Fibroblast of lung (primary cell): Measurements from ENCODE around the gene HMOX2. TPM values are rescaled to one million over a fixed set of nuclear protein-coding genes. Genes with fewer than 3 reads are reported as not detected.

Experiments used
- DNase-seq, 2 donors: peaks; one replicate each; pipeline versions ENCODE4 v3.0.0 to v3.0.0-alpha.2; 2010; ENCODE audit warnings: low read depth in 2 of 2
- H2AFZ ChIP-seq: 2 replicates; pipeline ENCODE4 v1.5.1; 2012; ENCODE audit warnings: low read length, control low read depth, inconsistent platforms
- H3K27ac ChIP-seq: 2 replicates; pipeline ENCODE4 v1.5.1; 2011; ENCODE audit warnings: low read length, control low read depth; ENCODE audit not compliant: insufficient read depth
- H3K27me3 ChIP-seq: 2 replicates; pipeline ENCODE4 v1.5.1; 2011; ENCODE audit warnings: mild to moderate bottlenecking, low read length; ENCODE audit not compliant: control insufficient read depth, insufficient read depth
- H3K36me3 ChIP-seq: 2 replicates; pipeline ENCODE4 v1.5.1; 2011; ENCODE audit warnings: low read length; ENCODE audit not compliant: control insufficient read depth, insufficient read depth
- H3K4me1 ChIP-seq: 2 replicates; pipeline ENCODE4 v1.5.1; 2011; ENCODE audit warnings: low read length; ENCODE audit not compliant: control insufficient read depth, insufficient read depth; ENCODE audit errors: extremely low read depth
- H3K4me2 ChIP-seq: 2 replicates; pipeline ENCODE4 v1.5.1; 2011; ENCODE audit warnings: low read length, control low read depth; ENCODE audit not compliant: insufficient read depth; ENCODE audit errors: extremely low read depth
- H3K4me3 ChIP-seq, 4 experiments: fragments of 200-600 bp in 1 of 4; sonication (generic) in 1 of 4; replicated peaks in 1 of 4; 2 replicates each; pipeline ENCODE4 v1.5.1; 2011 to 2016; ENCODE audit warnings: low read length in 4 of 4, low read depth in 3 of 4, mild to moderate bottlenecking in 3 of 4, control low read depth in 2 of 4, inconsistent platforms in 1 of 4, mixed read lengths in 1 of 4; ENCODE audit not compliant: insufficient read depth in 1 of 4; ENCODE audit errors: control extremely low read depth in 1 of 4
- H3K79me2 ChIP-seq: 2 replicates; pipeline ENCODE4 v1.5.1; 2012; ENCODE audit warnings: mild to moderate bottlenecking, low read length, inconsistent platforms; ENCODE audit not compliant: control insufficient read depth, insufficient read depth
- H3K9ac ChIP-seq: 2 replicates; pipeline ENCODE4 v1.5.1; 2011; ENCODE audit warnings: mild to moderate bottlenecking, low read length, control low read depth; ENCODE audit not compliant: insufficient read depth
- H3K9me3 ChIP-seq: 2 replicates; pipeline ENCODE4 v1.5.1; 2012; ENCODE audit warnings: low read depth, low read length; ENCODE audit not compliant: control insufficient read depth, insufficient read depth
- H4K20me1 ChIP-seq: 2 replicates; pipeline ENCODE4 v1.5.1; 2011; ENCODE audit warnings: low read length; ENCODE audit not compliant: control insufficient read depth, insufficient read depth; ENCODE audit errors: extremely low read depth
- EZH2 ChIP-seq: IDR thresholded peaks from 2 replicates; pipeline ENCODE4 v1.5.1; 2012; ENCODE audit warnings: low read length, control low read depth, mild to moderate bottlenecking; ENCODE audit errors: missing control alignments
- polyA plus RNA-seq, 2 donors: library from polyadenylated mRNA; depleted of rRNA in 1 of 2; stranded (reverse) in 1 of 2; unstranded in 1 of 2; fragments of >200 nt; gene quantifications; 2 replicates each; pipeline ENCODE4 v1.2.1, GENCODE V29; 2011 to 2012; ENCODE audit warnings: missing spikeins in 1 of 2
- total RNA-seq: library from RNA; depleted of rRNA; stranded (reverse); fragments of >200 nt; gene quantifications from 2 replicates; pipeline ENCODE4 v1.2.1, GENCODE V29; 2014
- TF ChIP-seq, protein P1 (sequence below), 2 donors: IDR thresholded peaks in 1 of 2; conservative IDR thresholded peaks in 1 of 2; 1 replicate in 1 of 2; 2 replicates in 1 of 2; pipeline ENCODE4 v1.5.1; 2011 to 2012; ENCODE audit warnings: low read length in 2 of 2, control low read depth in 1 of 2, inconsistent platforms in 1 of 2, low read depth in 1 of 2, mild to moderate bottlenecking in 1 of 2

The HMOX2 gene
- total and polyA plus RNA-seq, 2 donors (not counting 1 experiment from before 2014, with no cell fraction given): 40.0 to 45.7 TPM

DNA sequence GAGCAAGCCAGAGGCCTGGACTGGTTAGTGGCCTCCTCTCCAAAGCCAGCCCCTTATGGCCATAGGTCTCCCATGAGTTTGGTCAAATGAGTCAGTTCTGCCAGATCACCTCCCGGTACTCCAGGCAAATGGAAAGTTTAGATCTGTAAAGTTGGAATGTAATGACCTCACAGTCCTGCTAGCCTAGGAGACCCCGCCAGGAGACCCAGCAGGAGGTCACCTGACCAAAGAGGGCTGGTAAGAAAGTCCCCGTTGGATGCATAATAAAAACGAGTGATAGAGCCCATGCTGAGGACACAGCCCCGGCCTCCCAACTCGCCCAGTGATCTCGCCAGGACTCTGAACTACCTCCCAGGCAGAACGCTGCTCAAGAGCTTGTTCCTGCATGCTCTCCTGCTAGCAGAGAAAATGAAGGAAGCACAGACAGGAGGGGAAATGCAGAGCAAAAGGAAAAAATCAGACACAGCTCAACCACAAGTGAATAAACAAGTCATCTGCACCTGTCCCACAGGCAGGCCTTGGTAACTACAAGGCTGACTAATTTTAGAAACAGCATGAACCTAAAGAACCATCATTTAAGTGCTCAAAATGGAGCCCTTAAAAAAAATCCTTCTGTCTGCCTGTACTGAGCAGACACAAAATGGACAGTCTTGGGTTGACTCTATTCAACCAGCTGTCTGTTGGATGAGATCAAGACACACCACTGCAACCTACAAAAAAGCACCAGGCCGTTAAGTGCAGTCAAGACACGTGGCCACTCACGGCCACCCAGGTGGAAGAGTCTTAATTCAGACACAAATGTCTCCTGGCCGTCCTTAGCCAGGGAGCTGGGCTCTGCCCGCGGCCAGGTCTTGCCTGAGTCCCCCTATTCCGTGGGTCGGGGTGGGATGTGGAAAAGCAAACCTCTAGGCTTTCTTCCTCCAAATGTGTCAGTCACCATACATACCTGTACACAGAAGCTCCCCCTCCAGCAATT is 53.2 kb downstream of the HMOX2 start:
- Histone ChIP-seq H4K20me1 (no peaks in the 10 kb centered on the region), H3K9ac (no peak overlapping the region), H2AFZ (no peak overlapping the region), H3K9me3 (no peaks in the 10 kb centered on the region), H3K36me3 (no peaks in the 10 kb centered on the region), H3K79me2 (no peaks in the 10 kb centered on the region), H3K4me2 (no peak overlapping the region), H3K4me3 (no peak overlapping the region), H3K27me3 (no peaks in the 10 kb centered on the region), H3K4me1 (no peaks in the 10 kb centered on the region), H3K27ac (no peak overlapping the region)
- TF ChIP-seq, protein P1, sequence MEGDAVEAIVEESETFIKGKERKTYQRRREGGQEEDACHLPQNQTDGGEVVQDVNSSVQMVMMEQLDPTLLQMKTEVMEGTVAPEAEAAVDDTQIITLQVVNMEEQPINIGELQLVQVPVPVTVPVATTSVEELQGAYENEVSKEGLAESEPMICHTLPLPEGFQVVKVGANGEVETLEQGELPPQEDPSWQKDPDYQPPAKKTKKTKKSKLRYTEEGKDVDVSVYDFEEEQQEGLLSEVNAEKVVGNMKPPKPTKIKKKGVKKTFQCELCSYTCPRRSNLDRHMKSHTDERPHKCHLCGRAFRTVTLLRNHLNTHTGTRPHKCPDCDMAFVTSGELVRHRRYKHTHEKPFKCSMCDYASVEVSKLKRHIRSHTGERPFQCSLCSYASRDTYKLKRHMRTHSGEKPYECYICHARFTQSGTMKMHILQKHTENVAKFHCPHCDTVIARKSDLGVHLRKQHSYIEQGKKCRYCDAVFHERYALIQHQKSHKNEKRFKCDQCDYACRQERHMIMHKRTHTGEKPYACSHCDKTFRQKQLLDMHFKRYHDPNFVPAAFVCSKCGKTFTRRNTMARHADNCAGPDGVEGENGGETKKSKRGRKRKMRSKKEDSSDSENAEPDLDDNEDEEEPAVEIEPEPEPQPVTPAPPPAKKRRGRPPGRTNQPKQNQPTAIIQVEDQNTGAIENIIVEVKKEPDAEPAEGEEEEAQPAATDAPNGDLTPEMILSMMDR (conservative IDR thresholded peaks at IDR 0.05 in 1 of 2, IDR thresholded peaks at IDR 0.05 in 1 of 2; ENCODE audit: low read depth in 1 of 2, low read length in 2 of 2): no peak
- TF ChIP-seq EZH2: no peak
- DNase-seq: peak; percentile 36 to 88

DNA sequence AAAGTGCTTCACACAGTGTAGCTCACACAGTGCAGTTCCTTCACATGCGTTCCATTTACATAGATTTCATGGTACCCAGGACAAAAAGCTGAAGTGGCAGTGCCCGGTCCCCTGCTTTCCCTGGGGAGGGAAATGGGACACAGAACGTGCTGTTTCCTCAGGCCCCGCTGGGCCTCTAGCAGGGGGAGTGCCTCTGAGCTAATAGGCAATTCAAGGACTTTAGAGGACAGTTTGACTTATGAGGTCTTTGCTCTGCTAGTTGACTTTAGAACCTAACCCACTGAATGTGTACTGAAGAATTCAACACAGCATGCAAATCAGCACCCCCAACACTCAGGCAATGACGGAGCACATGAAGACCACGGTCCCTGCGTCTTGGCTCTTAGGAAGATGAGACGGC is 55.6 kb downstream of the HMOX2 start:
- no peaks in the 10 kb centered on the region for H3K4me1 ChIP-seq
- H3K4me3 ChIP-seq: no peak overlapping the region
- no peak for TF ChIP-seq EZH2
- TF ChIP-seq, protein P1 (conservative IDR thresholded peaks at IDR 0.05 in 1 of 2, IDR thresholded peaks at IDR 0.05 in 1 of 2; ENCODE audit: low read depth in 1 of 2, low read length in 2 of 2): no peak
- no peak overlapping the region for H3K4me2 ChIP-seq
- H3K79me2 ChIP-seq: no peaks in the 10 kb centered on the region
- H3K36me3 ChIP-seq: no peaks in the 10 kb centered on the region
- no peaks in the 10 kb centered on the region for H3K27me3 ChIP-seq
- DNase-seq: no peak
- H3K27ac ChIP-seq: no peak overlapping the region
- no peaks in the 10 kb centered on the region for H4K20me1 ChIP-seq
- H3K9ac ChIP-seq: no peak overlapping the region
- H2AFZ ChIP-seq: no peak overlapping the region
- H3K9me3 ChIP-seq: no peaks in the 10 kb centered on the region

DNA sequence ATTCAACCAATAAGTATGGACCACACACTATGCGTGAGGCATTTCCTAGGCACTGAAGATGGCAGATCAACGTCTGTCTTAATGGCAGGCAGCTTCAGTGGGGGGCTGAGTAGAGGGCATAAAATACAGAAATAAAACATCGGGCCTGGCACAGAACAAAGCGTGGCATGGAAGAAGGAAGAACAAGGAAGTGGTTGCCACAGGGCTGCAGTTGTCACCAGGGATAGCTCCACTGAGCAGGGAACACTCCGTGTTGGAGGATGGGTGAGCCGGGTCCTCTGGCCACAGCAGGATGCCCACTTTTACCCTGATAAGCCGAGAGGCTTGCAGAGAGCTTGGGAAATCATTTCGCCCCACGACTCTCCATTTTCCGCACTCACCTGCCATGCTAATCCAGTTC is 56.0 kb downstream of the HMOX2 start:
- no peaks in the 10 kb centered on the region for H3K79me2 ChIP-seq
- H3K27ac ChIP-seq: no peak overlapping the region
- no peak overlapping the region for H2AFZ ChIP-seq
- H4K20me1 ChIP-seq: no peaks in the 10 kb centered on the region
- TF ChIP-seq, protein P1 (conservative IDR thresholded peaks at IDR 0.05 in 1 of 2, IDR thresholded peaks at IDR 0.05 in 1 of 2; ENCODE audit: low read depth in 1 of 2, low read length in 2 of 2): no peak
- no peak for TF ChIP-seq EZH2
- no peak overlapping the region for H3K4me2 ChIP-seq
- no peaks in the 10 kb centered on the region for H3K4me1 ChIP-seq
- H3K36me3 ChIP-seq: no peaks in the 10 kb centered on the region
- no peaks in the 10 kb centered on the region for H3K27me3 ChIP-seq
- no peaks in the 10 kb centered on the region for H3K9me3 ChIP-seq
- DNase-seq: no peak
- H3K9ac ChIP-seq: no peak overlapping the region
- H3K4me3 ChIP-seq: no peak overlapping the region
